EL (cell line): ENCODE measurements around the gene SLC8A1.

ENCODE experiments used
- DNase-seq: peaks from one replicate; pipeline ENCODE4 v3.0.0-alpha.2; 2016

SLC8A1 gene

GRCh38 chr2:40451918-40452605 is at the start of gene SLC8A1:
Gene SLC8A1 (minus strand): TSS chr2:40452090.
- peak; percentile 65 for DNase-seq

- no peak for DNase-seq
Observed at GRCh38 chr2:40499437-40499836, 47.5 kb upstream of the SLC8A1 start.

GRCh38 chr2:40497251-40497859 is 45.5 kb upstream of the SLC8A1 start:
- no peak for DNase-seq

- no peak for DNase-seq
Observed at GRCh38 chr2:40489678-40489960, 37.7 kb upstream of the SLC8A1 start.

- DNase-seq, result peak; percentile 52
Observed at GRCh38 chr2:40488927-40489677, 37.2 kb upstream of the SLC8A1 start.

- peak; percentile 51 for DNase-seq
Observed at GRCh38 chr2:40488101-40488601, 36.3 kb upstream of the SLC8A1 start.

GRCh38 chr2:40487602-40488001 is 35.7 kb upstream of the SLC8A1 start:
- DNase-seq, result peak; percentile 12

GRCh38 chr2:40485854-40486253 is 34.0 kb upstream of the SLC8A1 start:
- DNase-seq, result no peak

- no peak for DNase-seq
Observed at GRCh38 chr2:40485318-40485717, 33.4 kb upstream of the SLC8A1 start.

GRCh38 chr2:40483549-40484243 is 31.8 kb upstream of the SLC8A1 start:
- DNase-seq, result no peak

GRCh38 chr2:40480596-40480995 is 28.7 kb upstream of the SLC8A1 start:
- no peak for DNase-seq

GRCh38 chr2:40480073-40480472 is 28.2 kb upstream of the SLC8A1 start:
- DNase-seq, result no peak

GRCh38 chr2:40477361-40477760 is 25.5 kb upstream of the SLC8A1 start:
- DNase-seq, result no peak

GRCh38 chr2:40476436-40476835 is 24.5 kb upstream of the SLC8A1 start:
- no peak for DNase-seq

- DNase-seq, result no peak
Observed at GRCh38 chr2:40474306-40474705, 22.4 kb upstream of the SLC8A1 start.

- DNase-seq, result no peak
Observed at GRCh38 chr2:40471866-40472265, 20.0 kb upstream of the SLC8A1 start.

- no peak for DNase-seq
Observed at GRCh38 chr2:40470822-40471813, 19.2 kb upstream of the SLC8A1 start.

GRCh38 chr2:40466935-40467572 is 15.2 kb upstream of the SLC8A1 start:
- no peak for DNase-seq

- DNase-seq, result no peak
Observed at GRCh38 chr2:40466332-40466906, 14.5 kb upstream of the SLC8A1 start.

GRCh38 chr2:40463112-40463511 is 11.2 kb upstream of the SLC8A1 start:
- no peak for DNase-seq

- DNase-seq, result no peak
Observed at GRCh38 chr2:40458271-40458794, 6.4 kb upstream of the SLC8A1 start.
